Measurements from ENCODE around the gene WLS. TPM values are rescaled to one million over a fixed set of nuclear protein-coding genes. Genes with fewer than 3 reads are reported as not detected.

Gene WLS
- total RNA-seq, 1 donor from 2014 or later: 1.5 TPM

DNA sequence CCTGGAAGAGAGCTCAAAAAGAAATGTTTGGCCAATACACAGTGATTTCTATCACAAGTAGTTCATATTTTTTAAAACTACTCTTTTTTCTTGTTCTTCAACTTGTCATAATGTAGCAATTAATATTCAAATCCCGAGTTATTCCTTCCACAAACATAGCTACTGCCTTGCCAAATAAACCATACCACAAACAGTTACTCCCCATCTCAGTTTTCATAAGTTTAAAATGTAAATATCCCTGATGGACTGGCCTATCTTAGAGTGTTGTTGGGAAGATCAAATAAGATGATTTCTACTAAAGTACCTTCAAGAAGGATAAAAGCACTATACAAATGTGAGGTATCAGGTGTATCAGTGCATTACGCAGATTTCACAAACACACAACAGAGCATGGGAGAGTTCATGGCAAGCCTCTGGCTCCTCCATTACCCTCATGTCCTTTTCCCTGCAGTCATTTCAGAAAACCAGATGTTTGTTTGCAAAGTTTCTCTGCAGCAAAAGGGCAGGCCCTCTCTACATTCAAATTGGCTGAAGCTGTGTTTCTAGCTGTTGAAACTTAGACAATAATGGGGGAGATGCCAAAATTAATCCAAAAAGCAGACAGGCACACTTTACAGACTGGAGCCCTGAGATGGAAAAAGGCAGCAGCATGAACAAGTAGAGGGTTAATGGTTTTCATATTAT is 16.1 kb downstream of the WLS start:
- H3K9me3 Mint-ChIP-seq (ENCODE audit: unreplicated experiment): no peaks in the 10 kb centered on the region
- no peaks in the 10 kb centered on the region for H3K4me1 Mint-ChIP-seq (ENCODE audit: low read depth, unreplicated experiment)
- no peaks in the 10 kb centered on the region for H3K27me3 Mint-ChIP-seq (ENCODE audit: unreplicated experiment)
- no peak for TF ChIP-seq CTCF (IDR thresholded peaks at IDR 0.05; ENCODE audit: partially characterized antibody, unreplicated experiment)
- H3K4me3 Mint-ChIP-seq (ENCODE audit: unreplicated experiment): no peak overlapping the region
- no peak overlapping the region for H3K27ac Mint-ChIP-seq (ENCODE audit: unreplicated experiment)
- no peaks in the 10 kb centered on the region for H3K36me3 Mint-ChIP-seq (ENCODE audit: unreplicated experiment)
- no peak for DNase-seq

DNA sequence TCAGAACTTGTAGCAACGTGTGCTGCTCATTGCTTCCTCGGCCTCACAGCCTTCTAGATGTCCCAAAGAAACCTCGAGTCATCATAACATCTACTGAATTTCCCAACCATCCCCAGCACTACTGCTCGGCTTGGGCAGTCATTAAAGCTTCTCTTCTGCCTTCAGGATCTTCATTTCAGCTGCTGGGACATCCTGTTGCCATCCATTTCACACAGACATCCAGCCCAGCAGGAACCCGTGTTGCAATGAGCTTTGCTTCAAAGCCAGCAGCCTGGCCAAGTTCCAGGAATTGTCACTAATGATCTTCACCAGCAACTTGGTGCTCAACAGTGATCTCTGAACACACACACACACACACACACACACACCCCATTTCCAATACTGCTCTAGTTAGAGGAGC is 18.5 kb downstream of the WLS start:
- Mint-ChIP-seq H3K4me3 (ENCODE audit: unreplicated experiment) (no peak overlapping the region), H3K27me3 (ENCODE audit: unreplicated experiment) (no peaks in the 10 kb centered on the region), H3K27ac (ENCODE audit: unreplicated experiment) (no peak overlapping the region), H3K36me3 (ENCODE audit: unreplicated experiment) (no peaks in the 10 kb centered on the region), H3K4me1 (ENCODE audit: low read depth, unreplicated experiment) (no peaks in the 10 kb centered on the region), H3K9me3 (ENCODE audit: unreplicated experiment) (no peaks in the 10 kb centered on the region)
- TF ChIP-seq CTCF (IDR thresholded peaks at IDR 0.05; ENCODE audit: partially characterized antibody, unreplicated experiment): no peak
- DNase-seq: no peak

DNA sequence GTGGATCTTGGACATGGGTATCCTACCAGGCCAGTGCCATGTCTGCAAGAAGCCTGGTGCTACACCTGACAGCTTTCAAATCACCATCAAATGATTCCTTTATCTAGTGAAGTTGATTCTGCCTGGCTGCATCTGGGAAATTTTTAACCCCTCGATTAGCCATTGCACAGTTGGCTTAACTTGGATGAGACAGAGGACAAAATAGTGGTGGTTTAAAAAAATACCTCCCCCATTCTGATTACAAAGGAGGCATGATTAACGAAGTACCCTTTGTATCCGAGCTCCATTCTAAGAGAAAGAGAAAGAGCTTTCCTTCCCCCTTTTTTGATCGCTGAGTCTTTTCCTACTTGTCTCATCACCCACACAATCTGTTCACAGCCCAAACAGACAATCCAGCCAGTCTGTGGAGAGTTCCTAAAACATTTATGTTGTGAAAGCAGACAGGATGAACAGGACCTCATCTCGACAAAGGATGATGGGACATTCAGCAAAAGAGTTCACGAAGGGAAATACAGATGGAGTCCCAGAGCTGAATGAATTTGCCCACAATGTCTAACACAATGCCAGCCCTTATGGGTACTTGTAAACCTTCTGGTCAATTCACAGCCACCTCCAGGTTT is 20.5 kb downstream of the WLS start:
- no peak for DNase-seq
- Mint-ChIP-seq H3K36me3 (ENCODE audit: unreplicated experiment) (no peaks in the 10 kb centered on the region), H3K4me3 (ENCODE audit: unreplicated experiment) (no peak overlapping the region), H3K9me3 (ENCODE audit: unreplicated experiment) (no peaks in the 10 kb centered on the region), H3K27me3 (ENCODE audit: unreplicated experiment) (no peaks in the 10 kb centered on the region), H3K4me1 (ENCODE audit: low read depth, unreplicated experiment) (no peaks in the 10 kb centered on the region), H3K27ac (ENCODE audit: unreplicated experiment) (no peak overlapping the region)
- no peak for TF ChIP-seq CTCF (IDR thresholded peaks at IDR 0.05; ENCODE audit: partially characterized antibody, unreplicated experiment)

- Mint-ChIP-seq H3K27me3 (ENCODE audit: unreplicated experiment) (no peaks in the 10 kb centered on the region), H3K9me3 (ENCODE audit: unreplicated experiment) (no peaks in the 10 kb centered on the region), H3K4me1 (ENCODE audit: low read depth, unreplicated experiment) (no peaks in the 10 kb centered on the region), H3K36me3 (ENCODE audit: unreplicated experiment) (no peaks in the 10 kb centered on the region), H3K4me3 (ENCODE audit: unreplicated experiment) (no peak overlapping the region), H3K27ac (ENCODE audit: unreplicated experiment) (no peak overlapping the region)
- DNase-seq: no peak
- TF ChIP-seq CTCF (IDR thresholded peaks at IDR 0.05; ENCODE audit: partially characterized antibody, unreplicated experiment): no peak
These were observed 21.5 kb downstream of the WLS start for GRCh38 chr1:68210829-68211228.

DNA sequence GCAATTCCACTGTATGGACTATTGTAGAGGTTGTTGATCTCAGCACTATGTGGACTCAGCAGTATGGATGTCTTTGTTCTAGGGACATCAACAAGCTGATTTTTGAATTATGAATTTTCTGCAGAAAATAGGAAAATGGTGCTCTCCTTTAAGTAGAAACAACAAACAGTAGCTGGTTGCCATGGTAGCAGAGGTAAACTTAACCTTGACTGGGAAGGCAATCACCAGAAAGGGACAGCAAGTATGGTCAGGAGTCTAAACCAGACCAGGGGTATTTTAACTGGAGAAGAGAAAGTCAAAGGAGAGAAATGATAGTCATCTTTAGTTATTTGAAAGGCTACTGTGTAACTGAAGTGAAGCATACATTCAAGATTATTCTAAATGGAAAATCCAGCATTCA is 22.3 kb downstream of the WLS start:
- H3K27me3 Mint-ChIP-seq (ENCODE audit: unreplicated experiment): no peaks in the 10 kb centered on the region
- no peak overlapping the region for H3K27ac Mint-ChIP-seq (ENCODE audit: unreplicated experiment)
- no peaks in the 10 kb centered on the region for H3K9me3 Mint-ChIP-seq (ENCODE audit: unreplicated experiment)
- H3K36me3 Mint-ChIP-seq (ENCODE audit: unreplicated experiment): no peaks in the 10 kb centered on the region
- DNase-seq: no peak
- TF ChIP-seq CTCF (IDR thresholded peaks at IDR 0.05; ENCODE audit: partially characterized antibody, unreplicated experiment): no peak
- H3K4me1 Mint-ChIP-seq (ENCODE audit: low read depth, unreplicated experiment): no peaks in the 10 kb centered on the region
- no peak overlapping the region for H3K4me3 Mint-ChIP-seq (ENCODE audit: unreplicated experiment)
